B cell (primary cell): ENCODE measurements around the gene STON2. TPM values are rescaled to one million over a fixed set of nuclear protein-coding genes. Genes with fewer than 3 reads are reported as not detected.

ENCODE experiments used
- ATAC-seq: fragments of 200-7000 bp; cut with Tn5 transposase; one replicate; pipeline ENCODE4 v1.10.0; 2021; ENCODE audit warnings: low read depth, mild to moderate bottlenecking, moderate number of reproducible peaks, moderate library complexity
- CTCF ChIA-PET: fragments of 350-600 bp; sonication (Branson Sonifier 250); formaldehyde crosslinking; loops from one replicate; lab custom pipeline; 2021; ENCODE audit warnings: antibody characterized with exemption, inconsistent platforms; lab: Charles Lee
- POLR2A ChIA-PET: fragments of 350-600 bp; sonication (Branson Sonifier 250); formaldehyde crosslinking; loops from one replicate; lab custom pipeline; 2021; ENCODE audit warnings: antibody characterized with exemption; lab: Charles Lee
- DNase-seq: peaks from one replicate; pipeline ENCODE4 v3.0.0; 2013
- H2AFZ ChIP-seq: 2 replicates; pipeline ENCODE4 v1.6.1; 2012; ENCODE audit warnings: mild to moderate bottlenecking, low read depth, low read length; ENCODE audit not compliant: insufficient read depth, poor library complexity, severe bottlenecking
- H3K27ac ChIP-seq, 2 donors: 1 replicate in 1 of 2; 2 replicates in 1 of 2; pipeline ENCODE4 v1.5.1; 2012 to 2013; ENCODE audit warnings: low read length in 2 of 2, mild to moderate bottlenecking in 2 of 2, moderate library complexity in 1 of 2
- H3K27me3 ChIP-seq, 4 experiments: fragments of 200-600 bp in 1 of 4; sonication (generic) in 1 of 4; replicated peaks in 1 of 4; 1 replicate in 2 of 4; 2 replicates in 2 of 4; pipeline versions ENCODE4 v1.6.1 to v1.7.0; 2013 to 2016; ENCODE audit warnings: low read length in 3 of 4, mild to moderate bottlenecking in 2 of 4, mixed read lengths in 1 of 4, moderate library complexity in 1 of 4; ENCODE audit not compliant: insufficient read depth in 4 of 4, control insufficient read depth in 3 of 4; ENCODE audit errors: control extremely low read depth in 1 of 4
- H3K36me3 ChIP-seq, 2 experiments: replicated peaks in 1 of 2; 1 replicate in 1 of 2; 2 replicates in 1 of 2; pipeline versions ENCODE4 v1.6.1 to v1.7.1; 2013; ENCODE audit warnings: low read length in 1 of 2; ENCODE audit not compliant: insufficient read depth in 2 of 2, control insufficient read depth in 1 of 2; ENCODE audit errors: control extremely low read depth in 1 of 2, extremely low read depth in 1 of 2
- H3K4me1 ChIP-seq, 2 donors: fragments of 200-600 bp in 1 of 2; sonication (generic) in 1 of 2; 1 replicate in 1 of 2; 2 replicates in 1 of 2; pipeline versions ENCODE4 v1.5.1 to v1.6.1; 2013 to 2017; ENCODE audit warnings: low read length in 2 of 2; ENCODE audit not compliant: control insufficient read depth in 2 of 2, insufficient read depth in 2 of 2
- H3K4me2 ChIP-seq: replicated peaks from 2 replicates; pipeline ENCODE3; 2012; ENCODE audit warnings: mild to moderate bottlenecking, low read depth, low read length; ENCODE audit not compliant: poor library complexity, severe bottlenecking
- H3K4me3 ChIP-seq, 5 experiments: fragments of 200-600 bp in 1 of 5; sonication (generic) in 1 of 5; 1 replicate in 3 of 5; 2 replicates in 2 of 5; pipeline versions ENCODE4 v1.5.1 to v1.7.0; 2011 to 2016; ENCODE audit warnings: low read length in 4 of 5, mild to moderate bottlenecking in 4 of 5, low read depth in 2 of 5, control low read depth in 1 of 5, moderate library complexity in 1 of 5; ENCODE audit not compliant: insufficient read depth in 1 of 5; ENCODE audit errors: control extremely low read depth in 1 of 5, extremely low read depth in 1 of 5
- H3K79me2 ChIP-seq: fragments of 200-600 bp; sonication (generic); one replicate; pipeline ENCODE4 v1.6.0; 2016; ENCODE audit warnings: low read length; ENCODE audit not compliant: control insufficient read depth, insufficient read depth
- H3K9ac ChIP-seq: fragments of 200-600 bp; sonication (generic); 2 replicates; pipeline ENCODE4 v1.6.1; 2017; ENCODE audit warnings: mild to moderate bottlenecking, low read length, moderate library complexity
- H3K9me3 ChIP-seq, 3 donors: one replicate each; pipeline versions ENCODE4 v1.6.1 to v1.7.1; 2013; ENCODE audit warnings: low read length in 2 of 3; ENCODE audit not compliant: control insufficient read depth in 2 of 3, insufficient read depth in 1 of 3; ENCODE audit errors: control extremely low read depth in 1 of 3
- H4K20me1 ChIP-seq: 2 replicates; pipeline ENCODE4 v1.6.0; 2012; ENCODE audit warnings: mild to moderate bottlenecking, low read length; ENCODE audit not compliant: insufficient read depth, control insufficient read depth, poor library complexity, severe bottlenecking
- H3K27ac Mint-ChIP-seq: one replicate; pipeline ENCODE4 v1.8.0; 2021; ENCODE audit warnings: mixed read lengths
- H3K27me3 Mint-ChIP-seq: one replicate; pipeline ENCODE4 v1.8.0; 2021; ENCODE audit warnings: mixed read lengths
- H3K4me1 Mint-ChIP-seq: one replicate; pipeline ENCODE4 v1.8.0; 2021; ENCODE audit warnings: mixed read lengths
- H3K4me3 Mint-ChIP-seq: one replicate; pipeline ENCODE4 v1.8.0; 2021; ENCODE audit warnings: mixed read lengths
- H3K9me3 Mint-ChIP-seq: one replicate; pipeline ENCODE4 v1.8.0; 2022; ENCODE audit warnings: mixed read lengths; ENCODE audit not compliant: insufficient read depth
- CTCF ChIP-seq: fragments of 200-600 bp; IDR thresholded peaks from one replicate; pipeline ENCODE4 v1.8.0; 2022; ENCODE audit warnings: antibody characterized with exemption, mild to moderate bottlenecking
- EZH2 ChIP-seq: IDR thresholded peaks from 2 replicates; pipeline ENCODE4 v1.6.1; 2012; ENCODE audit warnings: borderline replicate concordance, low read depth, mild to moderate bottlenecking, moderate library complexity, low read length; ENCODE audit not compliant: insufficient read depth, poor library complexity, severe bottlenecking
- WGBS: methylation state at CpG from one replicate; pipeline ENCODE4 v1.1.5; 2013; ENCODE audit warnings: missing lambda C conversion rate; ENCODE audit not compliant: insufficient coverage; 5-methylcytosine and 5-hydroxymethylcytosine counted together
- intact Hi-C: fragments of 100-400 bp; cut with micrococcal nuclease; formaldehyde crosslinking; loops from one replicate; pipeline ENCODE4 v1.10.0; 2022
- polyA plus RNA-seq: library from polyadenylated mRNA; depleted of rRNA; stranded (reverse); fragments of >200 nt; gene quantifications from 2 replicates; pipeline ENCODE4 v1.2.3, GENCODE V29; 2012
- total RNA-seq, 2 donors: library from RNA; stranded (reverse); fragments of 120-200 nt in 1 of 2; gene quantifications; 1 replicate in 1 of 2; 2 replicates in 1 of 2; pipeline versions ENCODE4 v1.2.3 to v1.2.4, GENCODE V29; 2013 to 2022

Gene STON2
- total and polyA plus RNA-seq, 2 donors (not counting 1 experiment from before 2014, with no cell fraction given) = 0.03 TPM; not detected in 1

DNA sequence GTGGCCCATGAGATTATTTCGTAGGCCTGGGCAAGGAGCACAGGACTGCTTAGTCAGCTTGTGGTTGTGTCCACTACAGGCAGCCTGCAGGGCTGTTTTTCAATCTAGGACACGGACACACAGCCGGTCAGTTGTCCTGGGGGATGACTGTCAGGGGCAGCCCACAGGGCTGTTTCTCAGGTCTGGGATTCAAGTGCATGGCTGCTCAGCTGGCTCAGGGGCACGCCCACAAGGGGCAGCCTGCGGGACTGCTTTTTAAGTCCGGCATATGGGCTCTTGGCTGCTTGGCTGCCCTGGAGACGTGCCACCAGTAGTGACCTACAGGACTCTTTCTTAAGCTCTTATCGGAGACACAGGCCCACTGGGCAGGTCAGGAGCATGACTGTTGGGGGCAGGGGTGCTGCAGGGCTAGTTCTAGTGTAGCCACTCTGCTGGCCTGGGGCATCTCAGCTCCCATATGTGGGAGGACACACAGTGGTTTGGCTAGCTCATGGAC lies 152.8 kb downstream of the STON2 start:
- Histone ChIP-seq H3K4me2 (no peak overlapping the region), H3K9ac (no peak overlapping the region), H3K79me2 (no peaks in the 10 kb centered on the region), H4K20me1 (no peaks in the 10 kb centered on the region), H3K27me3 (no peaks in the 10 kb centered on the region), H3K27ac (no peak overlapping the region), H3K4me1 (no peaks in the 10 kb centered on the region), H3K36me3 (no peaks in the 10 kb centered on the region), H2AFZ (no peak overlapping the region), H3K4me3 (no peak overlapping the region), H3K9me3 (peaks cover 0 to 15% (median 0%) of the 10 kb centered on the region in 3 donors)
- no peak for ATAC-seq
- no peaks in the 10 kb centered on the region for H3K9me3 Mint-ChIP-seq
- no peak overlapping the region for H3K27ac Mint-ChIP-seq
- ChIA-PET CTCF (no interaction called here), POLR2A (no interaction called here)
- H3K27me3 Mint-ChIP-seq = peaks cover 14% of the 10 kb centered on the region
- no peak overlapping the region for H3K4me3 Mint-ChIP-seq
- no peak for DNase-seq
- intact Hi-C loops = no loop called here
- 75% methylated on average over 8 of the region's 8 CpGs for WGBS
- H3K4me1 Mint-ChIP-seq = no peaks in the 10 kb centered on the region
- TF ChIP-seq EZH2 (no peak), CTCF (no peak)

- Histone ChIP-seq H3K4me1 (no peaks in the 10 kb centered on the region), H3K27ac (no peak overlapping the region), H3K36me3 (no peaks in the 10 kb centered on the region), H4K20me1 (no peaks in the 10 kb centered on the region), H3K27me3 (no peaks in the 10 kb centered on the region), H2AFZ (no peak overlapping the region), H3K79me2 (no peaks in the 10 kb centered on the region), H3K9ac (no peak overlapping the region), H3K9me3 (peaks cover 0 to 17% (median 0%) of the 10 kb centered on the region in 3 donors), H3K4me3 (no peak overlapping the region), H3K4me2 (no peak overlapping the region)
- intact Hi-C loops = no loop called here
- CTCF ChIA-PET = no interaction called here
- POLR2A ChIA-PET = no interaction called here
- no peak for TF ChIP-seq EZH2
- no peak for TF ChIP-seq CTCF
- H3K4me1 Mint-ChIP-seq = no peaks in the 10 kb centered on the region
- no peak overlapping the region for H3K27ac Mint-ChIP-seq
- H3K9me3 Mint-ChIP-seq = no peaks in the 10 kb centered on the region
- no peak for ATAC-seq
- H3K27me3 Mint-ChIP-seq = peaks cover 13% of the 10 kb centered on the region
- 85% methylated on average over 19 of the region's 19 CpGs for WGBS
- no peak for DNase-seq
- H3K4me3 Mint-ChIP-seq = no peak overlapping the region
Measured at GRCh38 chr14:81246461-81247270, 153.5 kb downstream of the STON2 start.
